Measurements from ENCODE around the gene ARHGAP18. TPM values are rescaled to one million over a fixed set of nuclear protein-coding genes. Genes with fewer than 3 reads are reported as not detected.
A peak's percentile ranks its signal among the peaks of the same experiment; 100 is the strongest.

The ARHGAP18 gene
- total and polyA plus RNA-seq, 2 of the 13 experiments (the other 11 are each of a cell fraction or from before 2014, with no cell fraction given), result 58.2 to 115 TPM

DNA sequence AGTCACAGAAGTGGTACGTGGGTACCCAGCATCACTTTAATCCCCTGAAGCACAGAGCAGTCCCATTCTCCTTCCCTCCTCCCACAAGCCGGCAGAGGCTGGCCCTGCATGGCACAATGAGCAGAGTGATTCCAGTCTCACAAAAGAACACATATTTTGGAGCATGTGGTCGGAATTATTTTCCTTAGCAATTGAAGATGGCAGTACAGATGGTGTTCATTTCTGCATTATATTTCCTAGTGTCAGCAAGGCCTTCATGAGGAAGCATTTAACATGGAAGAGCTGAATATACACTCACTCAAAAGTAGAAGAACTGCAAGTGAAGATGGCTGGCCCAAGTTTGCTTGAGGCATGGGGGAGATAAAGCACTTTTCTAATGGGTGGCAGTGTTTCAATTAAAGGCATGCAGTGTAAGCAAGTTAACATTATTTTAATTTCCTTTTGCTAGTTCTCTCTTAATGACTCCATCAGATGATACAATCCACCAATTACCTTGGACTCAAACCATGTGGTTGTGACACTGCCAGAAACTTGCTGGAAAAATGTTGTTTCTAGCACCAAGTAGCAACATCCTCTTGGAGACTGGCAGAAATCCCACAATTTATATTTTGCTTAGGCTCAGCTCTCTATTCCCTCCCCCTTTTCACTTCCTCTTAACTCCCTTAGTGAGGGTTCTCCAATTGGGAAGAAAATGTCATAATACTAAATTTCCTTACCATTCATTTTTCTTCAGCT lies 74.4 kb downstream of the ARHGAP18 start:
- Histone ChIP-seq H2AFZ (ENCODE audit: low read length) (no peak overlapping the region), H3K27me3 (ENCODE audit: control insufficient read depth in 1 of 2, insufficient read depth in 2 of 2, low read length in 2 of 2) (no peaks in the 10 kb centered on the region), H3K4me1 (ENCODE audit: insufficient read depth, low read length) (peaks cover 54% of the 10 kb centered on the region), H3K4me2 (ENCODE audit: low read depth, low read length) (no peak overlapping the region), H3K9me3 (ENCODE audit: low read length) (no peaks in the 10 kb centered on the region), H3K79me2 (ENCODE audit: insufficient read depth, low read length) (peaks cover 17% of the 10 kb centered on the region), H3K36me3 (replicated peaks in 1 of 2; ENCODE audit: control insufficient read depth in 1 of 2, insufficient read depth in 2 of 2, low read length in 2 of 2) (peaks cover 25 to 74% of the 10 kb centered on the region in 2 experiments), H3K27ac (ENCODE audit: extremely low read length, insufficient read depth, low read length) (no peak overlapping the region), H4K20me1 (ENCODE audit: insufficient read depth, low read length) (no peaks in the 10 kb centered on the region; the same call in 1 of the 2 replicates), H3K9ac (ENCODE audit: insufficient read depth, low read depth, low read length) (no peak overlapping the region), H3K4me3 (replicated peaks in 1 of 3; ENCODE audit: insufficient read depth in 1 of 3, low read depth in 2 of 3, low read length in 3 of 3) (no peak overlapping the region)
- no peak for DNase-seq (ENCODE audit: low spot score)
- intact Hi-C loops (cut with micrococcal nuclease; ENCODE audit: unreplicated experiment), result no loop called here
- ATAC-seq, result no peak
- FAIRE-seq, result no peak
- BruUV-seq (replicated peaks), result TSS peak; percentile 0
- TF ChIP-seq, protein P1, sequence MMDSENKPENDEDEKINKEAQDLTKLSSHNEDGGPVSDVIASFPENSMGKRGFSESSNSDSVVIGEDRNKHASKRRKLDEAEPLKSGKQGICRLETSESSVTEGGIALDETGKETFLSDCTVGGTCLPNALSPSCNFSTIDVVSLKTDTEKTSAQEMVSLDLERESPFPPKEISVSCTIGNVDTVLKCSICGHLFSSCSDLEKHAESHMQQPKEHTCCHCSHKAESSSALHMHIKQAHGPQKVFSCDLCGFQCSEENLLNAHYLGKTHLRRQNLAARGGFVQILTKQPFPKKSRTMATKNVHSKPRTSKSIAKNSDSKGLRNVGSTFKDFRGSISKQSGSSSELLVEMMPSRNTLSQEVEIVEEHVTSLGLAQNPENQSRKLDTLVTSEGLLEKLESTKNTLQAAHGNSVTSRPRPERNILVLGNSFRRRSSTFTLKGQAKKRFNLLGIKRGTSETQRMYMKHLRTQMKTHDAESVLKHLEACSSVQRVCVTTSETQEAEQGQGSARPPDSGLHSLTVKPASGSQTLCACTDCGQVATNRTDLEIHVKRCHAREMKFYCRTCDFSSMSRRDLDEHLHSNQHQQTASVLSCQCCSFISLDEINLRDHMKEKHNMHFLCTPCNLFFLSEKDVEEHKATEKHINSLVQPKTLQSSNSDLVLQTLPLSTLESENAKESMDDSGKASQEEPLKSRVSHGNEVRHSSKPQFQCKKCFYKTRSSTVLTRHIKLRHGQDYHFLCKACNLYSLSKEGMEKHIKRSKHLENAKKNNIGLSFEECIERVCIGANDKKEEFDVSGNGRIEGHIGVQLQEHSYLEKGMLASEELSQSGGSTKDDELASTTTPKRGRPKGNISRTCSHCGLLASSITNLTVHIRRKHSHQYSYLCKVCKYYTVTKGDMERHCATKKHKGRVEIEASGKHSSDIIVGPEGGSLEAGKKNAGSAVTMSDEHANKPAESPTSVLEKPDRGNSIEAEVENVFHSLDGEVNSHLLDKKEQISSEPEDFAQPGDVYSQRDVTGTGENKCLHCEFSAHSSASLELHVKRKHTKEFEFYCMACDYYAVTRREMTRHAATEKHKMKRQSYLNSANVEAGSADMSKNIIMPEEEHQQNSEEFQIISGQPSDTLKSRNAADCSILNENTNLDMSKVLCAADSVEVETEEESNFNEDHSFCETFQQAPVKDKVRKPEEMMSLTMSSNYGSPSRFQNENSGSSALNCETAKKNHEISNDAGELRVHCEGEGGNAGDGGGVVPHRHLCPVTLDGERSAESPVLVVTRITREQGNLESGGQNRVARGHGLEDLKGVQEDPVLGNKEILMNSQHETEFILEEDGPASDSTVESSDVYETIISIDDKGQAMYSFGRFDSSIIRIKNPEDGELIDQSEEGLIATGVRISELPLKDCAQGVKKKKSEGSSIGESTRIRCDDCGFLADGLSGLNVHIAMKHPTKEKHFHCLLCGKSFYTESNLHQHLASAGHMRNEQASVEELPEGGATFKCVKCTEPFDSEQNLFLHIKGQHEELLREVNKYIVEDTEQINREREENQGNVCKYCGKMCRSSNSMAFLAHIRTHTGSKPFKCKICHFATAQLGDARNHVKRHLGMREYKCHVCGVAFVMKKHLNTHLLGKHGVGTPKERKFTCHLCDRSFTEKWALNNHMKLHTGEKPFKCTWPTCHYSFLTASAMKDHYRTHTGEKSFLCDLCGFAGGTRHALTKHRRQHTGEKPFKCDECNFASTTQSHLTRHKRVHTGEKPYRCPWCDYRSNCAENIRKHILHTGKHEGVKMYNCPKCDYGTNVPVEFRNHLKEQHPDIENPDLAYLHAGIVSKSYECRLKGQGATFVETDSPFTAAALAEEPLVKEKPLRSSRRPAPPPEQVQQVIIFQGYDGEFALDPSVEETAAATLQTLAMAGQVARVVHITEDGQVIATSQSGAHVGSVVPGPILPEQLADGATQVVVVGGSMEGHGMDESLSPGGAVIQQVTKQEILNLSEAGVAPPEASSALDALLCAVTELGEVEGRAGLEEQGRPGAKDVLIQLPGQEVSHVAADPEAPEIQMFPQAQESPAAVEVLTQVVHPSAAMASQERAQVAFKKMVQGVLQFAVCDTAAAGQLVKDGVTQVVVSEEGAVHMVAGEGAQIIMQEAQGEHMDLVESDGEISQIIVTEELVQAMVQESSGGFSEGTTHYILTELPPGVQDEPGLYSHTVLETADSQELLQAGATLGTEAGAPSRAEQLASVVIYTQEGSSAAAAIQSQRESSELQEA (CRISPR knock-in tag; IDR thresholded peaks at IDR 0.05; ENCODE audit: not compliant biosample characterization), result no peak
- TF ChIP-seq, protein P2, sequence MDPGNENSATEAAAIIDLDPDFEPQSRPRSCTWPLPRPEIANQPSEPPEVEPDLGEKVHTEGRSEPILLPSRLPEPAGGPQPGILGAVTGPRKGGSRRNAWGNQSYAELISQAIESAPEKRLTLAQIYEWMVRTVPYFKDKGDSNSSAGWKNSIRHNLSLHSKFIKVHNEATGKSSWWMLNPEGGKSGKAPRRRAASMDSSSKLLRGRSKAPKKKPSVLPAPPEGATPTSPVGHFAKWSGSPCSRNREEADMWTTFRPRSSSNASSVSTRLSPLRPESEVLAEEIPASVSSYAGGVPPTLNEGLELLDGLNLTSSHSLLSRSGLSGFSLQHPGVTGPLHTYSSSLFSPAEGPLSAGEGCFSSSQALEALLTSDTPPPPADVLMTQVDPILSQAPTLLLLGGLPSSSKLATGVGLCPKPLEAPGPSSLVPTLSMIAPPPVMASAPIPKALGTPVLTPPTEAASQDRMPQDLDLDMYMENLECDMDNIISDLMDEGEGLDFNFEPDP (CRISPR knock-in tag; conservative IDR thresholded peaks at IDR 0.05), result 0 out of 2 replicates have a peak, but pooled peaks have one; percentile 50
- 99% methylated on average over 3 of the region's 3 CpGs for WGBS (ENCODE audit: low lambda C conversion rate)
- ChIA-PET CTCF (ENCODE audit: low intra/inter-chr PET ratio, low total read pairs) (no interaction called here), POLR2A (no interaction called here)
- in situ Hi-C loops (cut with HindIII; ENCODE audit: extremely low pct_ligation_motif_present, low pct_unique_long_range_greater_than_20kb), result no loop called here
